MM.1S (cell line): ENCODE results near the gene CDH16.

Experiments
- DNase-seq: peaks from one replicate; pipeline ENCODE4 v3.0.0-alpha.2; 2015
- H2AFZ ChIP-seq: fragments of 300-600 bp; sonication (generic); 2 replicates; pipeline ENCODE4 v1.6.0; 2016; ENCODE audit warnings: antibody characterized with exemption, low read length
- H3F3A ChIP-seq: fragments of 300-600 bp; sonication (generic); 2 replicates; pipeline ENCODE4 v1.6.1; 2016; ENCODE audit warnings: mild to moderate bottlenecking, antibody characterized with exemption, low read length, moderate library complexity, mixed read lengths; ENCODE audit not compliant: insufficient read depth
- H3K27ac ChIP-seq: fragments of 300-600 bp; sonication (generic); 2 replicates; pipeline ENCODE4 v1.5.1; 2016; ENCODE audit warnings: mild to moderate bottlenecking, low read length
- H3K27me3 ChIP-seq: fragments of 300-600 bp; sonication (generic); replicated peaks from 2 replicates; pipeline ENCODE4 v1.6.0; 2016; ENCODE audit warnings: low read length; ENCODE audit not compliant: insufficient read depth
- H3K36me3 ChIP-seq: fragments of 300-600 bp; sonication (generic); replicated peaks from 2 replicates; pipeline ENCODE4 v1.6.1; 2016; ENCODE audit warnings: mild to moderate bottlenecking, low read length, mixed read lengths; ENCODE audit not compliant: insufficient read depth
- H3K4me1 ChIP-seq: fragments of 300-600 bp; sonication (generic); 2 replicates; pipeline ENCODE4 v1.6.1; 2016; ENCODE audit warnings: low read length, mixed read lengths
- H3K4me2 ChIP-seq: fragments of 300-600 bp; sonication (generic); 2 replicates; pipeline ENCODE4 v1.6.0; 2016; ENCODE audit warnings: low read depth, low read length
- H3K4me3 ChIP-seq: fragments of 300-600 bp; sonication (generic); 2 replicates; pipeline ENCODE4 v1.5.1; 2016; ENCODE audit warnings: low read length, mixed read lengths
- H3K79me2 ChIP-seq: fragments of 300-600 bp; sonication (generic); 2 replicates; pipeline ENCODE4 v1.6.1; 2016; ENCODE audit warnings: mixed run types, low read length, mixed read lengths
- H3K9ac ChIP-seq: fragments of 300-600 bp; sonication (generic); 2 replicates; pipeline ENCODE4 v1.6.1; 2016; ENCODE audit warnings: low read length, mixed read lengths
- H3K9me2 ChIP-seq: fragments of 300-600 bp; sonication (generic); replicated peaks from 2 replicates; pipeline ENCODE4 v1.6.1; 2016; ENCODE audit warnings: mild to moderate bottlenecking, low read length, mixed read lengths; ENCODE audit not compliant: insufficient read depth
- H3K9me3 ChIP-seq: fragments of 300-600 bp; sonication (generic); replicated peaks from 2 replicates; pipeline ENCODE4 v1.6.1; 2016; ENCODE audit warnings: mild to moderate bottlenecking, low read length, mixed read lengths; ENCODE audit not compliant: insufficient read depth
- H4K20me1 ChIP-seq: fragments of 300-600 bp; sonication (generic); 2 replicates; pipeline ENCODE4 v1.6.1; 2016; ENCODE audit warnings: mild to moderate bottlenecking, low read length, moderate library complexity, mixed read lengths; ENCODE audit not compliant: insufficient read depth
- EZH2 ChIP-seq: fragments of 300-600 bp; sonication (generic); optimal IDR thresholded peaks from 2 replicates; pipeline ENCODE3; 2017; ENCODE audit warnings: low read depth, mild to moderate bottlenecking, antibody characterized with exemption, low read length, mixed read lengths
- EZH2phosphoT487 ChIP-seq: fragments of 300-600 bp; sonication (generic); IDR thresholded peaks from 2 replicates; pipeline ENCODE4 v1.6.1; 2018; ENCODE audit warnings: antibody characterized with exemption, low read length
- TF ChIP-seq, protein P1 (sequence below): fragments of 300-600 bp; sonication (generic); IDR thresholded peaks from 2 replicates; pipeline ENCODE4 v1.5.1; 2016; ENCODE audit warnings: antibody characterized with exemption, low read length, mixed read lengths

The CDH16 gene

DNA sequence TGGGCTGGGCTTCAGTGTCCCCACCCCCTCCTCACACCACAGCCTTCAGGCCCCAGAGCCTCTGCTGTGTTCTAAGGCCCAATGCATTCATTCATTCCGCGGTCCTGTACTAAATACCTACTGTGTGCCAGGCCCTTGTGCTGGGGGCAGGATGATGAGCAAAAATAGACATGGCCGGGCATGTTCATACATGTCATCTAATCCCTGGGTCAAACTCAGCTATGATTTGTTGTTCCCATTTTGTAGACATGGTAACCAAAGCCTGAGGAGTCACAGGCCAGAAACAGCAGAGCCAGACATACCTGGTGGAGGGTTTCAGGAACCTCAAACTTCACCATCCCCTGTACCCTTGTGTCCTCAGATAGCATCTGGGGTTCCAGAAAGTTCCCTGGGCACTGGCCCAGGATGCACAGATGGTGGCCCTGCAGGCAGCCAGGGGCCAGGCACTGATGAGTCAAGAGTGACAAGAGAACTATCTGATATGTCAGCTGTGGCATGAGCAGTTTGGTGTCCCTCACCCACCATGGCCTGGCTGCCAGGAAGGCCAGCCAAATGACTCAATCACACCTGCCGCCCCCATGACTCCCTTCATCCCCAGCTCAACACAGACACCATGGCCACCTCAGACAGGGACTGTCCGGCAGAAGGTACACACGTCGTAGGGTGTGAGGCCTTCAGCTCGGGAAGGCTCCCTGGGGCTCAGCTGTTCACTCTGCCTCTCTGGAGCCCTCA, 9.4 kb upstream of the CDH16 start:
- Histone ChIP-seq H3F3A (no peaks in the 10 kb centered on the region; the same call in 1 of the 2 replicates), H3K27me3 (peaks cover 24% of the 10 kb centered on the region), H3K4me2 (no peak overlapping the region), H3K4me3 (no peak overlapping the region), H3K36me3 (no peaks in the 10 kb centered on the region), H2AFZ (no peak overlapping the region), H3K9ac (no peak overlapping the region), H3K27ac (no peak overlapping the region), H3K4me1 (0 out of 2 replicates have a peak, but pooled peaks cover under 1% of the 10 kb centered on the region), H3K79me2 (peaks cover 7% of the 10 kb centered on the region), H3K9me2 (no peaks in the 10 kb centered on the region), H4K20me1 (no peaks in the 10 kb centered on the region), H3K9me3 (no peaks in the 10 kb centered on the region)
- no peak for TF ChIP-seq EZH2phosphoT487
- TF ChIP-seq, protein P1, sequence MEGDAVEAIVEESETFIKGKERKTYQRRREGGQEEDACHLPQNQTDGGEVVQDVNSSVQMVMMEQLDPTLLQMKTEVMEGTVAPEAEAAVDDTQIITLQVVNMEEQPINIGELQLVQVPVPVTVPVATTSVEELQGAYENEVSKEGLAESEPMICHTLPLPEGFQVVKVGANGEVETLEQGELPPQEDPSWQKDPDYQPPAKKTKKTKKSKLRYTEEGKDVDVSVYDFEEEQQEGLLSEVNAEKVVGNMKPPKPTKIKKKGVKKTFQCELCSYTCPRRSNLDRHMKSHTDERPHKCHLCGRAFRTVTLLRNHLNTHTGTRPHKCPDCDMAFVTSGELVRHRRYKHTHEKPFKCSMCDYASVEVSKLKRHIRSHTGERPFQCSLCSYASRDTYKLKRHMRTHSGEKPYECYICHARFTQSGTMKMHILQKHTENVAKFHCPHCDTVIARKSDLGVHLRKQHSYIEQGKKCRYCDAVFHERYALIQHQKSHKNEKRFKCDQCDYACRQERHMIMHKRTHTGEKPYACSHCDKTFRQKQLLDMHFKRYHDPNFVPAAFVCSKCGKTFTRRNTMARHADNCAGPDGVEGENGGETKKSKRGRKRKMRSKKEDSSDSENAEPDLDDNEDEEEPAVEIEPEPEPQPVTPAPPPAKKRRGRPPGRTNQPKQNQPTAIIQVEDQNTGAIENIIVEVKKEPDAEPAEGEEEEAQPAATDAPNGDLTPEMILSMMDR, result no peak
- no peak for TF ChIP-seq EZH2
- no peak for DNase-seq

DNA sequence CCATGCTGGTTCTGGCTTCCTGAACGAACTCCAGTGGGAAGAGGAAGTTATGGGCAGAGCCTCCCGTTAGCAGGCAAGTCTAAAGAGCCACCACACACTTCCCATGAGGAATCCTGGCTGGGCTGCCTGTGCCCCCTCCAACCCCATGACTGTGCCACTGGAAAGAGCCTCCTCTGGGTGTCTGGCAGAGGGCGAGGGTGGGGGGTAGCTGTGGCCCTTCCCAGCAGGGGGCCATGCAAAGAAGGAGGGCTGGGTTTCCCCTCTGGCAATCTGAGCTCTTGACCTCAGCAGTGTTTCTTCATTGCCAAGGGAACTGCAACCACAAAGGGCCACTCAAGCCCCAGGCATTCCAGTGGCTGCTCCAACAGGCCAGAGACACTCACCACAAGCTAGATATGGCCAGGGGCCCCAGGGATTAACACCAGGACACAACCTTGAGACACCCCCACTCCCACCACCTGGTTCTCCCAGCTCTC, 8.3 kb upstream of the CDH16 start:
- Histone ChIP-seq H3K4me2 (no peak overlapping the region), H3F3A (no peaks in the 10 kb centered on the region; the same call in 1 of the 2 replicates), H3K4me3 (no peak overlapping the region), H2AFZ (no peak overlapping the region), H3K79me2 (no peaks in the 10 kb centered on the region), H3K27ac (no peak overlapping the region), H3K9me2 (no peaks in the 10 kb centered on the region), H3K36me3 (no peaks in the 10 kb centered on the region), H3K27me3 (peaks cover 31% of the 10 kb centered on the region), H3K9ac (no peak overlapping the region), H3K4me1 (no peaks in the 10 kb centered on the region), H4K20me1 (no peaks in the 10 kb centered on the region), H3K9me3 (no peaks in the 10 kb centered on the region)
- no peak for TF ChIP-seq EZH2phosphoT487
- TF ChIP-seq, protein P1, result no peak
- TF ChIP-seq EZH2, result no peak
- DNase-seq, result no peak

DNA sequence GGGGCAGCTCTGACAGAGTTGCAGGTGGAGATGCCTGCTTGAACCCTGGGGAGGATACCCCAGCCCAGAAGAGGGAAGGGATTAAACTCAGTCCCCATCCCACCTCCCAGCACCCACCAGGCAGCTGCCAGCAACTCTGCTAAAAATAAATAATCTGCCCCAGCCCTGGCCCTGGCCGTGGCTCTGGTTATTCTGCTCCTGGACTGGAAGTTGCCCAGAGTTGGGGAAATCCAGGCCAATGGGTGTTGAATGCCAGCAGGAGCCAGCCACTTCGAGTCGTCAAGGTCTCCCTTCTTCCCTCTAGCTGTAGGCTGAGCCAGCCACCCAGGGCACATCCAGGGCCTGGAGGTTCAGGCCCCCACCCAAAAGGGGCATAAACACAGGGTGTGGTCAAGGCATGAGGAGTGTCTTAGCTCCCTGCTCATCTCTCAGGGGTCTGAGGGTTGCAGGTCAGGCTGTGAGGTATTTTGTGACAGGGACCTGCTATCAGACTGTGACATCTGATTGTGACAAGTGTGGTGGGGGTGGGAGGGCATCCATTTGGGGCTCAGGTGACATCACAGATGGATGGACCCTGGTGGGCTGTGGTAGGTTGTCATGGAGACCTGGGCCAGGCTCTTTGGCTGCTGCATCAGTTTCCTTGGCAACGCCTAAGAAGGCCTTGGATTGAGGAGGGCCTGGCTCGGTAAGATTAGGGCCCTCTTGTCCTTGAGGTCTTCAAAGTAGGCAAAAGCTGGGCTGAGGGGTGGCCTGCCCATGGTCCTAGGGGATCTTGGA, 7.7 kb upstream of the CDH16 start:
- peaks cover 38% of the 10 kb centered on the region for H3K27me3 ChIP-seq
- no peak overlapping the region for H3K4me2 ChIP-seq
- H3K36me3 ChIP-seq, result no peaks in the 10 kb centered on the region
- no peak overlapping the region for H3K4me3 ChIP-seq
- no peaks in the 10 kb centered on the region for H3K79me2 ChIP-seq
- H4K20me1 ChIP-seq, result no peaks in the 10 kb centered on the region
- DNase-seq, result no peak
- H3K9ac ChIP-seq, result no peak overlapping the region
- TF ChIP-seq, protein P1, result no peak
- TF ChIP-seq EZH2phosphoT487 (no peak), EZH2 (no peak)
- no peak overlapping the region for H2AFZ ChIP-seq
- no peaks in the 10 kb centered on the region; the same call in 1 of the 2 replicates for H3F3A ChIP-seq
- no peaks in the 10 kb centered on the region for H3K9me2 ChIP-seq
- no peaks in the 10 kb centered on the region for H3K9me3 ChIP-seq
- H3K27ac ChIP-seq, result no peak overlapping the region
- H3K4me1 ChIP-seq, result no peaks in the 10 kb centered on the region
